HG02571 (cell line): ENCODE data around the gene OR6C65.

ENCODE experiments used
- ATAC-seq: cut with Tn5 transposase; IDR thresholded peaks from one replicate; pipeline ENCODE4 v1.9.1; 2021; ENCODE audit warnings: mild to moderate bottlenecking, moderate library complexity; ENCODE audit not compliant: unreplicated experiment

Gene OR6C65

DNA sequence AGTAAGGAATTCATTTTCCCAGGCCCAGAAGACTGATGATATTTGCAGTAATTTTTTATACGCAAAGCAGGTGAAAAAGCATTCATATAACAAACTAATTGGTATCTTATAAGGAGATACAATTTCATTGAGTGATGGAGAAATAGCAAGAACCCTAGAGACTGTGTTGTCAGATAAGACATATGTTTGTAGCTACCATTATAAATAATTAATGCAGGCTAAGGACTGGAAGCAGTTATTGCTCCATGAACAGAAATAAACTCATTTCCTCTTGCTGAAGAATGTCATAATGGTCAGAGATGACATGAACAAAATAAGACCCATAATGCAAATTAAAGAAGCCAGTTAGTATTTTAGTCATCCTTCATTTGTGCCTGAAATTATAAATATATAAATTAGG lies 45.0 kb downstream of the OR6C65 start:
- ATAC-seq: no peak

DNA sequence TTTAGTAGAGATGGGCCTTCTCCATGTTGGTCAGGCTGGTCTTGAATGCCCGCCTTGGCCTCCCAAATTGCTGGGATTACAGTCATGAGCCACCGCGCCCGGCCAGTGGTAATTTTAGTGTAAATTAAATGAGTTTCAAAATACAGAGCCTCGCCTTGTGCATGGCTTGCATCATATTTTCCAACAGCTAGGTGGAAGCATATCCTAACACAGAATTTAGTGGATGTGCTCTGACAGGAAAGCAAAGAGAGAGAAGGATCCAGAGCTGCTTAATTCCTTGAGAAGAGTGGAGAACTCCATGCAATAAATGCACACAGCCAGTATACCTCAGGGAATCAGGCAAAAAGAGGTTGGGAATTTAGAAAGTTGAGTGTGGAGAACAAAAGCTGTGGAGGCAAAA lies 46.0 kb downstream of the OR6C65 start:
- ATAC-seq: no peak

DNA sequence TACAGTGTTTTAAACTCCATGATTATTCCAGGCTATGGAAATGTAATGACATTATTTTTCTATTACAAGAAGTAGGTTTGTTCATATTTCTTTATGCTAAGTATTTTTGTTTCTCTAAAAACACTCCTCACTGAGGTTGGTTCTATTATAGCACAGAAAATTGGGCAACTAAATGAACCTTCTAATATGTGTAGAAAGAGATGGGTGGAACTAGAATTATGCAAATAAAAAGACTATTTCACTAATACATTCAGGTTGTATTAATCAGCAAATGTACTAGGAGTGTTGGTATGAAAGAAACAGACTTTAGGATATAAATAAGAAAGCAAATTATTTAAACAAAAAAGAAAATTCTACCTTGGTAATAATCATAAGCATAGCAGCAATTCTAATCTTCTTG lies 48.5 kb downstream of the OR6C65 start:
- ATAC-seq: no peak
